ENCODE results near the gene OPN3. TPM values are rescaled to one million over a fixed set of nuclear protein-coding genes. Genes with fewer than 3 reads are reported as not detected.
A peak's percentile ranks its signal among the peaks of the same experiment; 100 is the strongest.

The OPN3 gene
- total and polyA plus RNA-seq, 9 of the 15 experiments (the other 6 are each of a cell fraction or from before 2014, with no cell fraction given): 4.2 to 34.6 (median 17.0) TPM

- TF ChIP-seq FOXO4 (CRISPR knock-in tag; IDR thresholded peaks at IDR 0.05) (no peak), SLC30A9 (CRISPR knock-in tag; IDR thresholded peaks at IDR 0.05) (no peak), DNMT1 (IDR thresholded peaks at IDR 0.05) (no peak), ZNF347 (CRISPR knock-in tag; IDR thresholded peaks at IDR 0.05; ENCODE audit: low read depth) (no peak), MEF2A (IDR thresholded peaks at IDR 0.05; ENCODE audit: control insufficient read depth, low read depth, low read length) (no peak), GABPB1 (CRISPR knock-in tag; IDR thresholded peaks at IDR 0.05) (no peak), SAFB (IDR thresholded peaks at IDR 0.05; ENCODE audit: borderline replicate concordance, low read depth, low read length) (no peak), IRF2 (CRISPR knock-in tag; IDR thresholded peaks at IDR 0.05) (no peak), NR0B1 (IDR thresholded peaks at IDR 0.05; ENCODE audit: partially characterized antibody) (no peak), GABPA (tag; conservative IDR thresholded peaks at IDR 0.05; ENCODE audit: low read depth) (0 out of 2 replicates have a peak, but pooled peaks have one; percentile 13), TCF3 (CRISPR knock-in tag; IDR thresholded peaks at IDR 0.05) (no peak), DDX20 (tag; IDR thresholded peaks at IDR 0.05; ENCODE audit: low read depth) (no peak), CBFA2T3 (IDR thresholded peaks at IDR 0.05) (no peak), ARID2 (IDR thresholded peaks at IDR 0.05) (peak; percentile 68; the same call in 1 of the 2 replicates), ZFP1 (CRISPR knock-in tag; IDR thresholded peaks at IDR 0.05) (no peak), TBP (optimal IDR thresholded peaks at IDR 0.05; ENCODE audit: low read depth, low read length) (peak; percentile 47), ZNF24 (IDR thresholded peaks at IDR 0.05) (no peak), CTCF (IDR thresholded peaks at IDR 0.05 in 2 of 3, conservative IDR thresholded peaks at IDR 0.05 in 1 of 3; ENCODE audit: insufficient read depth in 2 of 3, low read depth in 1 of 3, low read length in 3 of 3) (peak; percentile 56 to 83 (median 68); a peak in 5 of 6 replicates), NR1H2 (CRISPR knock-in tag; IDR thresholded peaks at IDR 0.05) (no peak), FOXJ3 (CRISPR knock-in tag; IDR thresholded peaks at IDR 0.05) (no peak), ZNF668 (CRISPR knock-in tag; IDR thresholded peaks at IDR 0.05) (no peak), ZNF518B (CRISPR knock-in tag; IDR thresholded peaks at IDR 0.05) (no peak), ILF3 (IDR thresholded peaks at IDR 0.05; ENCODE audit: borderline replicate concordance) (no peak)
Measured at GRCh38 chr1:241611063-241611462, 29.1 kb downstream of the OPN3 start (continued).
